B cell (primary cell): ENCODE data around the gene ZNF558. TPM values are rescaled to one million over a fixed set of nuclear protein-coding genes. Genes with fewer than 3 reads are reported as not detected.

Experiments used
- ATAC-seq: fragments of 200-7000 bp; cut with Tn5 transposase; one replicate; pipeline ENCODE4 v1.10.0; 2021; ENCODE audit warnings: low read depth, mild to moderate bottlenecking, moderate number of reproducible peaks, moderate library complexity
- CTCF ChIA-PET: fragments of 350-600 bp; sonication (Branson Sonifier 250); formaldehyde crosslinking; loops from one replicate; lab custom pipeline; 2021; ENCODE audit warnings: antibody characterized with exemption, inconsistent platforms; lab: Charles Lee
- POLR2A ChIA-PET: fragments of 350-600 bp; sonication (Branson Sonifier 250); formaldehyde crosslinking; loops from one replicate; lab custom pipeline; 2021; ENCODE audit warnings: antibody characterized with exemption; lab: Charles Lee
- DNase-seq: peaks from one replicate; pipeline ENCODE4 v3.0.0; 2013
- H2AFZ ChIP-seq: 2 replicates; pipeline ENCODE4 v1.6.1; 2012; ENCODE audit warnings: mild to moderate bottlenecking, low read depth, low read length; ENCODE audit not compliant: insufficient read depth, poor library complexity, severe bottlenecking
- H3K27ac ChIP-seq, 2 donors: 1 replicate in 1 of 2; 2 replicates in 1 of 2; pipeline ENCODE4 v1.5.1; 2012 to 2013; ENCODE audit warnings: low read length in 2 of 2, mild to moderate bottlenecking in 2 of 2, moderate library complexity in 1 of 2
- H3K27me3 ChIP-seq, 4 experiments: fragments of 200-600 bp in 1 of 4; sonication (generic) in 1 of 4; replicated peaks in 1 of 4; 1 replicate in 2 of 4; 2 replicates in 2 of 4; pipeline versions ENCODE4 v1.6.1 to v1.7.0; 2013 to 2016; ENCODE audit warnings: low read length in 3 of 4, mild to moderate bottlenecking in 2 of 4, mixed read lengths in 1 of 4, moderate library complexity in 1 of 4; ENCODE audit not compliant: insufficient read depth in 4 of 4, control insufficient read depth in 3 of 4; ENCODE audit errors: control extremely low read depth in 1 of 4
- H3K36me3 ChIP-seq, 2 experiments: replicated peaks in 1 of 2; 1 replicate in 1 of 2; 2 replicates in 1 of 2; pipeline versions ENCODE4 v1.6.1 to v1.7.1; 2013; ENCODE audit warnings: low read length in 1 of 2; ENCODE audit not compliant: insufficient read depth in 2 of 2, control insufficient read depth in 1 of 2; ENCODE audit errors: control extremely low read depth in 1 of 2, extremely low read depth in 1 of 2
- H3K4me1 ChIP-seq, 2 donors: fragments of 200-600 bp in 1 of 2; sonication (generic) in 1 of 2; 1 replicate in 1 of 2; 2 replicates in 1 of 2; pipeline versions ENCODE4 v1.5.1 to v1.6.1; 2013 to 2017; ENCODE audit warnings: low read length in 2 of 2; ENCODE audit not compliant: control insufficient read depth in 2 of 2, insufficient read depth in 2 of 2
- H3K4me2 ChIP-seq: replicated peaks from 2 replicates; pipeline ENCODE3; 2012; ENCODE audit warnings: mild to moderate bottlenecking, low read depth, low read length; ENCODE audit not compliant: poor library complexity, severe bottlenecking
- H3K4me3 ChIP-seq, 5 experiments: fragments of 200-600 bp in 1 of 5; sonication (generic) in 1 of 5; 1 replicate in 3 of 5; 2 replicates in 2 of 5; pipeline versions ENCODE4 v1.5.1 to v1.7.0; 2011 to 2016; ENCODE audit warnings: low read length in 4 of 5, mild to moderate bottlenecking in 4 of 5, low read depth in 2 of 5, control low read depth in 1 of 5, moderate library complexity in 1 of 5; ENCODE audit not compliant: insufficient read depth in 1 of 5; ENCODE audit errors: control extremely low read depth in 1 of 5, extremely low read depth in 1 of 5
- H3K79me2 ChIP-seq: fragments of 200-600 bp; sonication (generic); one replicate; pipeline ENCODE4 v1.6.0; 2016; ENCODE audit warnings: low read length; ENCODE audit not compliant: control insufficient read depth, insufficient read depth
- H3K9ac ChIP-seq: fragments of 200-600 bp; sonication (generic); 2 replicates; pipeline ENCODE4 v1.6.1; 2017; ENCODE audit warnings: mild to moderate bottlenecking, low read length, moderate library complexity
- H3K9me3 ChIP-seq, 3 donors: one replicate each; pipeline versions ENCODE4 v1.6.1 to v1.7.1; 2013; ENCODE audit warnings: low read length in 2 of 3; ENCODE audit not compliant: control insufficient read depth in 2 of 3, insufficient read depth in 1 of 3; ENCODE audit errors: control extremely low read depth in 1 of 3
- H4K20me1 ChIP-seq: 2 replicates; pipeline ENCODE4 v1.6.0; 2012; ENCODE audit warnings: mild to moderate bottlenecking, low read length; ENCODE audit not compliant: insufficient read depth, control insufficient read depth, poor library complexity, severe bottlenecking
- H3K27ac Mint-ChIP-seq: one replicate; pipeline ENCODE4 v1.8.0; 2021; ENCODE audit warnings: mixed read lengths
- H3K27me3 Mint-ChIP-seq: one replicate; pipeline ENCODE4 v1.8.0; 2021; ENCODE audit warnings: mixed read lengths
- H3K4me1 Mint-ChIP-seq: one replicate; pipeline ENCODE4 v1.8.0; 2021; ENCODE audit warnings: mixed read lengths
- H3K4me3 Mint-ChIP-seq: one replicate; pipeline ENCODE4 v1.8.0; 2021; ENCODE audit warnings: mixed read lengths
- H3K9me3 Mint-ChIP-seq: one replicate; pipeline ENCODE4 v1.8.0; 2022; ENCODE audit warnings: mixed read lengths; ENCODE audit not compliant: insufficient read depth
- CTCF ChIP-seq: fragments of 200-600 bp; IDR thresholded peaks from one replicate; pipeline ENCODE4 v1.8.0; 2022; ENCODE audit warnings: antibody characterized with exemption, mild to moderate bottlenecking
- EZH2 ChIP-seq: IDR thresholded peaks from 2 replicates; pipeline ENCODE4 v1.6.1; 2012; ENCODE audit warnings: borderline replicate concordance, low read depth, mild to moderate bottlenecking, moderate library complexity, low read length; ENCODE audit not compliant: insufficient read depth, poor library complexity, severe bottlenecking
- WGBS: methylation state at CpG from one replicate; pipeline ENCODE4 v1.1.5; 2013; ENCODE audit warnings: missing lambda C conversion rate; ENCODE audit not compliant: insufficient coverage; 5-methylcytosine and 5-hydroxymethylcytosine counted together
- intact Hi-C: fragments of 100-400 bp; cut with micrococcal nuclease; formaldehyde crosslinking; loops from one replicate; pipeline ENCODE4 v1.10.0; 2022
- polyA plus RNA-seq: library from polyadenylated mRNA; depleted of rRNA; stranded (reverse); fragments of >200 nt; gene quantifications from 2 replicates; pipeline ENCODE4 v1.2.3, GENCODE V29; 2012
- total RNA-seq, 2 donors: library from RNA; stranded (reverse); fragments of 120-200 nt in 1 of 2; gene quantifications; 1 replicate in 1 of 2; 2 replicates in 1 of 2; pipeline versions ENCODE4 v1.2.3 to v1.2.4, GENCODE V29; 2013 to 2022

ZNF558 gene
- total and polyA plus RNA-seq, 2 donors (not counting 1 experiment from before 2014, with no cell fraction given) = 28.8 to 29.8 TPM

- ChIA-PET POLR2A (no interaction called here), CTCF (no interaction called here)
- Histone ChIP-seq H3K36me3 (peaks cover 2 to 31% of the 10 kb centered on the region in 2 experiments), H3K9ac (no peak overlapping the region), H3K27ac (no peak overlapping the region), H3K79me2 (no peaks in the 10 kb centered on the region), H3K4me3 (no peak overlapping the region), H3K9me3 (peaks cover 0 to 11% (median 0%) of the 10 kb centered on the region in 3 donors), H3K4me1 (peaks cover 4% of the 10 kb centered on the region in 2 donors), H3K27me3 (no peaks in the 10 kb centered on the region), H3K4me2 (no peak overlapping the region), H2AFZ (no peak overlapping the region), H4K20me1 (no peaks in the 10 kb centered on the region)
- no peaks in the 10 kb centered on the region for H3K27me3 Mint-ChIP-seq
- WGBS = 100% methylated on average over 3 of the region's 5 CpGs
- TF ChIP-seq EZH2 = no peak
- no peak for TF ChIP-seq CTCF
- H3K27ac Mint-ChIP-seq = no peak overlapping the region
- H3K9me3 Mint-ChIP-seq = no peaks in the 10 kb centered on the region
- intact Hi-C loops = no loop called here
- ATAC-seq (no peak), DNase-seq (no peak)
- peaks cover 4% of the 10 kb centered on the region for H3K4me1 Mint-ChIP-seq
- H3K4me3 Mint-ChIP-seq = no peak overlapping the region
Observed at GRCh38 chr19:8826371-8826770, 5.7 kb downstream of the ZNF558 start.

GRCh38 chr19:8821748-8822241, 10.3 kb downstream of the ZNF558 start:
- no peak overlapping the region for H3K9ac ChIP-seq
- no peak overlapping the region for H3K4me3 ChIP-seq
- H3K9me3 Mint-ChIP-seq = peaks cover 10% of the 10 kb centered on the region
- H3K4me3 Mint-ChIP-seq = no peak overlapping the region
- no peak for ATAC-seq
- no peaks in the 10 kb centered on the region for H3K27me3 Mint-ChIP-seq
- ChIA-PET CTCF (no interaction called here), POLR2A (no interaction called here)
- intact Hi-C loops = no loop called here
- H3K4me2 ChIP-seq = no peak overlapping the region
- no peak for DNase-seq
- peaks cover 0 to 62% of the 10 kb centered on the region in 2 experiments for H3K36me3 ChIP-seq
- no peaks in the 10 kb centered on the region for H3K79me2 ChIP-seq
- no peak overlapping the region for H3K27ac ChIP-seq
- H2AFZ ChIP-seq = no peak overlapping the region
- H3K9me3 ChIP-seq = peaks cover 0 to 39% (median 6%) of the 10 kb centered on the region in 3 donors
- H3K27me3 ChIP-seq = no peaks in the 10 kb centered on the region
- no peaks in the 10 kb centered on the region for H3K4me1 Mint-ChIP-seq
- 97% methylated on average over 3 of the region's 5 CpGs for WGBS
- H4K20me1 ChIP-seq = no peaks in the 10 kb centered on the region
- H3K27ac Mint-ChIP-seq = no peak overlapping the region
- no peaks in the 10 kb centered on the region for H3K4me1 ChIP-seq
- TF ChIP-seq EZH2 = no peak
- no peak for TF ChIP-seq CTCF
